Measurements from ENCODE around the gene ARL15.

DNA sequence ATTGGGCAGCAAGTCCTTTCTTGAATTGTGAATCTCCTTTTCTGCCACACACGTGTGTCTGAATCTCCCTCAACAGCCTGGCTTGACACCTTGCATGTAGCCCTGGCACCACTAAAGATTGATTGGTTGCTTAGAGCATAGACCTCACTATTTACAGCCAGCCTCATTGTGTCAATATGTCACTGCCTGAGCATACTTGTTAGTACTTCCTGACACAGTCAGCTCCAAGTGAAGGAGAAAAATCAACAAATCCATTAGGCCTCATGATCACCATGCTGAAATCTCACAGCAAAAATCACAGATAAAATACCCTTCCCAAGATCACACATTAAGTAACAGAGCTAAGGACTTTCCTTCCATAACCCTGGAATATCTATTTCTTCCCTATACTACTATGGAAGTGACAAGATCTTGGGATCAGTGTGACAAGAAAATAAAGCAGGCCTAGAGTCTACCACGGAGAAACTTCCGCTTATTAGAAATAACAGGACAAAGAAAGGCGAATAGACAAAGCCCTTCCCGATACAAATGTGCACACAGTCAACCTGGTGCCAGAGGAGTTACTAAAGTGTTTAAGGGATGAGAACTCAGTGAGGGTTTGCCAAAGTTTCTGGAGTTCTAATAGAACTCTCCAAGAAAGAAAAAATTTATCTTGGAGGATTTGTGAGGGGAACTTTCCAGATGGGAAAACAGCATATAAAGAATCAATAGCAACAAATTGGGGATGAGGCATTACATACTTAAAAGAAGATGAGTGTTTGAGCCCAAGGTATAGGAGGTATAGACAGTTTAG lies 5.6 kb upstream of the ARL15 start:
- TF ChIP-seq, protein P1, sequence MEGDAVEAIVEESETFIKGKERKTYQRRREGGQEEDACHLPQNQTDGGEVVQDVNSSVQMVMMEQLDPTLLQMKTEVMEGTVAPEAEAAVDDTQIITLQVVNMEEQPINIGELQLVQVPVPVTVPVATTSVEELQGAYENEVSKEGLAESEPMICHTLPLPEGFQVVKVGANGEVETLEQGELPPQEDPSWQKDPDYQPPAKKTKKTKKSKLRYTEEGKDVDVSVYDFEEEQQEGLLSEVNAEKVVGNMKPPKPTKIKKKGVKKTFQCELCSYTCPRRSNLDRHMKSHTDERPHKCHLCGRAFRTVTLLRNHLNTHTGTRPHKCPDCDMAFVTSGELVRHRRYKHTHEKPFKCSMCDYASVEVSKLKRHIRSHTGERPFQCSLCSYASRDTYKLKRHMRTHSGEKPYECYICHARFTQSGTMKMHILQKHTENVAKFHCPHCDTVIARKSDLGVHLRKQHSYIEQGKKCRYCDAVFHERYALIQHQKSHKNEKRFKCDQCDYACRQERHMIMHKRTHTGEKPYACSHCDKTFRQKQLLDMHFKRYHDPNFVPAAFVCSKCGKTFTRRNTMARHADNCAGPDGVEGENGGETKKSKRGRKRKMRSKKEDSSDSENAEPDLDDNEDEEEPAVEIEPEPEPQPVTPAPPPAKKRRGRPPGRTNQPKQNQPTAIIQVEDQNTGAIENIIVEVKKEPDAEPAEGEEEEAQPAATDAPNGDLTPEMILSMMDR (IDR thresholded peaks at IDR 0.05; ENCODE audit: insufficient read depth, low read length), result no peak
- TF ChIP-seq POLR2AphosphoS5 (IDR thresholded peaks at IDR 0.05; ENCODE audit: low read depth), result no peak
